ENCODE results near the gene KIT. TPM values are rescaled to one million over a fixed set of nuclear protein-coding genes. Genes with fewer than 3 reads are reported as not detected.
A peak's percentile ranks its signal among the peaks of the same experiment; 100 is the strongest.

Gene KIT
- total and polyA plus RNA-seq, 2 experiments from 2014 or later = 3.2 to 10.5 TPM

DNA sequence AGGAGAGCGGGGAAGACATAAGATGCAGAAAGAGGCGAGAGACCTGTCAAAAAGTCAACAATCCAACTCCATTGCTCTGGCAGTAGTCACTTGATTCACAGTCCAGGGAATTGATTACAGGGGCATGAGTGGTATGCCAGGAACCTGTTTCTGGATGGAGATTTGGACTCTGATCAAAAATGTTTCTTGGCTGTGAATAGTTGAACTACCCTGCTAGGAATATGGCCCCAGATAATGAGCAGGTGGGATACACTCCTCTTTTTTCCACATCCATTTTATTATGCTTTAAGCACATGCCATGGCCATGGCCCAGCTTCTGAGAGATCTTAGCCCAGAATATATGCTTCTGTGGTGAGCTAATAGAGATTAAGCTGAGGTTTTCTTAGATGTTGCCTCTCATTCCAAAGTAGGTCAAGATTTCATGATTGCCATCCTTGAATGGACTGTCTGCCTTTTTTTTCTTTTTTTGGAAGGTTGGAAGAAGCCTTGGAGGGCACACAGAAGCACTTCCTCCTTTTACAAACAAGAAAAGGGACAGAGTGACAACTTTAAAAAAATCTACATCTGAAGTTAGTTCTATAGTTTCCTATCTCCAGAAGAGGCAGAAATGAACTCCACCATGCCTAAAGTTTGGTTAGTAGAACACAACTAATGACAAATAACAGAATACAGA lies 121.9 kb downstream of the KIT start:
- Histone ChIP-seq H3K27ac (no peak overlapping the region), H3K36me3 (no peaks in the 10 kb centered on the region), H3K4me3 (no peak overlapping the region), H3K9me3 (ENCODE audit: low read depth) (no peaks in the 10 kb centered on the region), H3K27me3 (no peaks in the 10 kb centered on the region), H3K4me1 (ENCODE audit: low read depth) (peaks cover 10% of the 10 kb centered on the region)
- no peak for DNase-seq (ENCODE audit: low read depth in 1 of 2, low spot score in 1 of 2)
- TF ChIP-seq, protein P1, sequence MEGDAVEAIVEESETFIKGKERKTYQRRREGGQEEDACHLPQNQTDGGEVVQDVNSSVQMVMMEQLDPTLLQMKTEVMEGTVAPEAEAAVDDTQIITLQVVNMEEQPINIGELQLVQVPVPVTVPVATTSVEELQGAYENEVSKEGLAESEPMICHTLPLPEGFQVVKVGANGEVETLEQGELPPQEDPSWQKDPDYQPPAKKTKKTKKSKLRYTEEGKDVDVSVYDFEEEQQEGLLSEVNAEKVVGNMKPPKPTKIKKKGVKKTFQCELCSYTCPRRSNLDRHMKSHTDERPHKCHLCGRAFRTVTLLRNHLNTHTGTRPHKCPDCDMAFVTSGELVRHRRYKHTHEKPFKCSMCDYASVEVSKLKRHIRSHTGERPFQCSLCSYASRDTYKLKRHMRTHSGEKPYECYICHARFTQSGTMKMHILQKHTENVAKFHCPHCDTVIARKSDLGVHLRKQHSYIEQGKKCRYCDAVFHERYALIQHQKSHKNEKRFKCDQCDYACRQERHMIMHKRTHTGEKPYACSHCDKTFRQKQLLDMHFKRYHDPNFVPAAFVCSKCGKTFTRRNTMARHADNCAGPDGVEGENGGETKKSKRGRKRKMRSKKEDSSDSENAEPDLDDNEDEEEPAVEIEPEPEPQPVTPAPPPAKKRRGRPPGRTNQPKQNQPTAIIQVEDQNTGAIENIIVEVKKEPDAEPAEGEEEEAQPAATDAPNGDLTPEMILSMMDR (IDR thresholded peaks at IDR 0.05; ENCODE audit: low read depth, low read length) = no peak

- H3K27ac ChIP-seq = no peak overlapping the region
- H3K4me3 ChIP-seq = no peak overlapping the region
- no peaks in the 10 kb centered on the region for H3K36me3 ChIP-seq
- DNase-seq (ENCODE audit: low read depth in 1 of 2, low spot score in 1 of 2) = peak in 1 of 2 donors; percentile 6
- TF ChIP-seq, protein P1 (IDR thresholded peaks at IDR 0.05; ENCODE audit: low read depth, low read length) = no peak
- no peaks in the 10 kb centered on the region for H3K27me3 ChIP-seq
- H3K4me1 ChIP-seq (ENCODE audit: low read depth) = peaks cover 10% of the 10 kb centered on the region
- no peaks in the 10 kb centered on the region for H3K9me3 ChIP-seq (ENCODE audit: low read depth)
These were observed 122.4 kb downstream of the KIT start for GRCh38 chr4:54780149-54780495.

GRCh38 chr4:54781756-54782155 lies 124.0 kb downstream of the KIT start:
- Histone ChIP-seq H3K4me3 (no peak overlapping the region), H3K27ac (no peak overlapping the region), H3K4me1 (ENCODE audit: low read depth) (peaks cover 10% of the 10 kb centered on the region), H3K9me3 (ENCODE audit: low read depth) (no peaks in the 10 kb centered on the region), H3K36me3 (no peaks in the 10 kb centered on the region), H3K27me3 (no peaks in the 10 kb centered on the region)
- TF ChIP-seq, protein P1 (IDR thresholded peaks at IDR 0.05; ENCODE audit: low read depth, low read length) = no peak
- peak in 1 of 2 donors; percentile 48 for DNase-seq (ENCODE audit: low read depth in 1 of 2, low spot score in 1 of 2)

GRCh38 chr4:54783402-54784110 lies 125.8 kb downstream of the KIT start:
- Histone ChIP-seq H3K9me3 (ENCODE audit: low read depth) (no peaks in the 10 kb centered on the region), H3K36me3 (no peaks in the 10 kb centered on the region), H3K4me1 (ENCODE audit: low read depth) (peaks cover 10% of the 10 kb centered on the region), H3K27me3 (no peaks in the 10 kb centered on the region), H3K27ac (peak overlapping the region; percentile 63), H3K4me3 (no peak overlapping the region)
- TF ChIP-seq, protein P1 (IDR thresholded peaks at IDR 0.05; ENCODE audit: low read depth, low read length) = no peak
- DNase-seq (ENCODE audit: low read depth in 1 of 2, low spot score in 1 of 2) = no peak

DNA sequence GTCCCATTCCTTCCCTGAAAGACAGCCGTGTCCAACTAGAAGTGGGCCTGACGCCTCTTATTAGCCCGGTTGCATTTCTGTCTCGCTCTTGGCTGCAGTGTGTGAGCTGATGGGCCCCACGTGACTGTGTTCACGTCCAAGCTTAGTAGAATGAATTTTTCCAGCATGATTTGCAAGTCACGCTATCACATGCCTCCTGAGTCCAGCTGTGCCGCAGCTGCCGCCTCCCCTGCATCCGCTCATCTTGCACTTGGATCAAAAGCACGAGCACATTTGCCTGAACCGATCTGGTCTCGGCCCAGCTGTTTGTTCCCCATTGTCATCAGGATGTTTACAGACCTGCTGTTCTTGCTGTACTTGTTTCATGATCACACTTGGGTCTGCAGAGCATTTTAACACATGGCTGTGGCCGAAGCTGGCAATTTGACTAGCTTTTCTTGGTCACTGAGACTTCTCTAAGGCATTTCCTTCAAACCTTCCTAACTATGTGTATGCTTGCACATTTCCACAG lies 126.5 kb downstream of the KIT start:
- peaks cover 10% of the 10 kb centered on the region for H3K4me1 ChIP-seq (ENCODE audit: low read depth)
- TF ChIP-seq, protein P1 (IDR thresholded peaks at IDR 0.05; ENCODE audit: low read depth, low read length) = no peak

More for the DNA sequence above, 126.5 kb downstream of the KIT start:
- Histone ChIP-seq H3K4me3 (no peak overlapping the region), H3K27me3 (no peaks in the 10 kb centered on the region), H3K27ac (peak overlapping the region; percentile 63), H3K9me3 (ENCODE audit: low read depth) (no peaks in the 10 kb centered on the region), H3K36me3 (no peaks in the 10 kb centered on the region)
- DNase-seq (ENCODE audit: low read depth in 1 of 2, low spot score in 1 of 2) = peak; percentile 60 to 94

All from cardiac muscle cell (in vitro differentiated cells and primary cell).